Mesenchymal stem cell (in vitro differentiated cells and primary cell): ENCODE measurements around the gene SMPDL3B.

Experiments used
- DNase-seq: peaks from one replicate; pipeline ENCODE4 v3.0.0-alpha.2; 2013
- H2AFZ ChIP-seq: one replicate; pipeline ENCODE4 v1.6.1; 2013; ENCODE audit warnings: low read depth, mild to moderate bottlenecking, control low read depth, inconsistent platforms, low read length, moderate library complexity
- H2AK5ac ChIP-seq: 2 replicates; pipeline ENCODE4 v1.6.1; 2013; ENCODE audit warnings: low read length, moderate library complexity, mild to moderate bottlenecking, inconsistent platforms; ENCODE audit not compliant: severe bottlenecking
- H2BK120ac ChIP-seq: one replicate; pipeline ENCODE4 v1.6.1; 2013; ENCODE audit warnings: low read depth, mild to moderate bottlenecking, inconsistent platforms, low read length, moderate library complexity
- H2BK12ac ChIP-seq, 2 experiments: one replicate each; pipeline ENCODE4 v1.6.1; 2013; ENCODE audit warnings: inconsistent platforms in 2 of 2, low read length in 2 of 2, mild to moderate bottlenecking in 2 of 2, moderate library complexity in 2 of 2, control low read depth in 1 of 2
- H2BK15ac ChIP-seq: one replicate; pipeline ENCODE4 v1.6.1; 2013; ENCODE audit warnings: mild to moderate bottlenecking, low read depth, inconsistent platforms; ENCODE audit not compliant: poor library complexity, severe bottlenecking
- H2BK5ac ChIP-seq: 2 replicates; pipeline ENCODE4 v1.6.1; 2013; ENCODE audit warnings: low read depth, mild to moderate bottlenecking, low read length, control low read depth, inconsistent platforms; ENCODE audit not compliant: poor library complexity, severe bottlenecking
- H3K14ac ChIP-seq, 2 experiments: one replicate each; pipeline ENCODE4 v1.6.1; 2013; ENCODE audit warnings: inconsistent platforms in 2 of 2, low read length in 2 of 2, control low read depth in 1 of 2, mild to moderate bottlenecking in 1 of 2, moderate library complexity in 1 of 2
- H3K18ac ChIP-seq, 2 experiments: one replicate each; pipeline ENCODE4 v1.6.1; 2013; ENCODE audit warnings: inconsistent platforms in 2 of 2, low read length in 2 of 2, control low read depth in 1 of 2, low read depth in 1 of 2, mild to moderate bottlenecking in 1 of 2
- H3K23ac ChIP-seq, 2 experiments: one replicate each; pipeline ENCODE4 v1.6.1; 2013; ENCODE audit warnings: inconsistent platforms in 2 of 2, low read length in 2 of 2, mild to moderate bottlenecking in 2 of 2, moderate library complexity in 2 of 2, control low read depth in 1 of 2
- H3K27ac ChIP-seq: 2 replicates; pipeline ENCODE4 v1.5.1; 2013; ENCODE audit warnings: mild to moderate bottlenecking, moderate library complexity, low read length, control low read depth, inconsistent platforms; ENCODE audit not compliant: poor library complexity, severe bottlenecking
- H3K27me3 ChIP-seq, 2 experiments: 2 replicates each; pipeline versions ENCODE4 v1.6.1 to v1.7.0; 2013; ENCODE audit warnings: low read length in 2 of 2, mild to moderate bottlenecking in 2 of 2, moderate library complexity in 2 of 2, control low read depth in 1 of 2, inconsistent platforms in 1 of 2; ENCODE audit not compliant: control insufficient read depth in 1 of 2, insufficient read depth in 1 of 2
- H3K36me3 ChIP-seq, 2 experiments: 2 replicates each; pipeline versions ENCODE4 v1.6.1 to v1.7.0; 2013; ENCODE audit warnings: low read length in 2 of 2, control low read depth in 1 of 2, inconsistent platforms in 1 of 2, low read depth in 1 of 2, mild to moderate bottlenecking in 1 of 2; ENCODE audit not compliant: insufficient read depth in 2 of 2, control insufficient read depth in 1 of 2
- H3K4ac ChIP-seq, 2 experiments: one replicate each; pipeline ENCODE4 v1.6.1; 2013; ENCODE audit warnings: inconsistent platforms in 2 of 2, low read length in 2 of 2, mild to moderate bottlenecking in 2 of 2, moderate library complexity in 2 of 2, control low read depth in 1 of 2, low read depth in 1 of 2
- H3K4me1 ChIP-seq: 2 replicates; pipeline ENCODE4 v1.6.1; 2013; ENCODE audit warnings: low read depth, low read length, control low read depth; ENCODE audit not compliant: control insufficient read depth, insufficient read depth
- H3K4me2 ChIP-seq: 2 replicates; pipeline ENCODE4 v1.6.1; 2013; ENCODE audit warnings: low read length, mild to moderate bottlenecking, inconsistent platforms; ENCODE audit not compliant: poor library complexity, severe bottlenecking
- H3K4me3 ChIP-seq, 2 experiments: 2 replicates each; pipeline versions ENCODE4 v1.5.1 to v1.7.0; 2013; ENCODE audit warnings: low read length in 2 of 2, mild to moderate bottlenecking in 2 of 2, control low read depth in 1 of 2, low read depth in 1 of 2; ENCODE audit not compliant: insufficient read depth in 1 of 2
- H3K79me1 ChIP-seq: replicated peaks from 2 replicates; pipeline ENCODE4 v1.6.1; 2013; ENCODE audit warnings: mild to moderate bottlenecking, control low read depth, low read length, inconsistent platforms; ENCODE audit not compliant: poor library complexity, severe bottlenecking
- H3K9ac ChIP-seq: 2 replicates; pipeline ENCODE4 v1.7.0; 2013; ENCODE audit warnings: mild to moderate bottlenecking, low read length, moderate library complexity
- H3K9me3 ChIP-seq: 2 replicates; pipeline ENCODE4 v1.7.0; 2013; ENCODE audit warnings: mild to moderate bottlenecking, low read length; ENCODE audit not compliant: control insufficient read depth
- H4K8ac ChIP-seq: one replicate; pipeline ENCODE4 v1.6.1; 2013; ENCODE audit warnings: inconsistent platforms, mild to moderate bottlenecking, low read length, moderate library complexity
- H4K91ac ChIP-seq: one replicate; pipeline ENCODE4 v1.6.1; 2013; ENCODE audit warnings: mild to moderate bottlenecking, low read length, inconsistent platforms
- WGBS: methylation state at CpG from one replicate; pipeline ENCODE4 v1.1.7; 2013; ENCODE audit warnings: mixed read lengths; 5-methylcytosine and 5-hydroxymethylcytosine counted together

The SMPDL3B gene

GRCh38 chr1:27955076-27955475 lies 20.3 kb downstream of the SMPDL3B start:
- DNase-seq, result no peak
- H3K23ac ChIP-seq, result no peak overlapping the region
- no peak overlapping the region for H2BK5ac ChIP-seq
- peak overlapping the region; percentile 42 for H2BK120ac ChIP-seq
- H3K4me2 ChIP-seq, result no peak overlapping the region
- H3K27me3 ChIP-seq, result peaks cover 15 to 19% of the 10 kb centered on the region in 2 experiments
- WGBS, result 89% methylated on average over 6 of the region's 6 CpGs
- H4K8ac ChIP-seq, result no peak overlapping the region
- H3K79me1 ChIP-seq, result peaks cover under 1% of the 10 kb centered on the region
- no peak overlapping the region for H3K4me3 ChIP-seq
- no peak overlapping the region for H2BK15ac ChIP-seq
- no peaks in the 10 kb centered on the region for H3K9me3 ChIP-seq
- H3K14ac ChIP-seq, result no peak overlapping the region
- H3K36me3 ChIP-seq, result peaks cover 0 to 4% of the 10 kb centered on the region in 2 experiments
- peaks cover 7% of the 10 kb centered on the region for H3K4me1 ChIP-seq
- H3K18ac ChIP-seq, result no peak overlapping the region
- H2AFZ ChIP-seq, result no peak overlapping the region
- H4K91ac ChIP-seq, result no peak overlapping the region
- no peak overlapping the region for H2AK5ac ChIP-seq
- no peak overlapping the region for H3K27ac ChIP-seq
- no peak overlapping the region for H3K9ac ChIP-seq
- no peak overlapping the region for H3K4ac ChIP-seq
- no peak overlapping the region for H2BK12ac ChIP-seq

DNA sequence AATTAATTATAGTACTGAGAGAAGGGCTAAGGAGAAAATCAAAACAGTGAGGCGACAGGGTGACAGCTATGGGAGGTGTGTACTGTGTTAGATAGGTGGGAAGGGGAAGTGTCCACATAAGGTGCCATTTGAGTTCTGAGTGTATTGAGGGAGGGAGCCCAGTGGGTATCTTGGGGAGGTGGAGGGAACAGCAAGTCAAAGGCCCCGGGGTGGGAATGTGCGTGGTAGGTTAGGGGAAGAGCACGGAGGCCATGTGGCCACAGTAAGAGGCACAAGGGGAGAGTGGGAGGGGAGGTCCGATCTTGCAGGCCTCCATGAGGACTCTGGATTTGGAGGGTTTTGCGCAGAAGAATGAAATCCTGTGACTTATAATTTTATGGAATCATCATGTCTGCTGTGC lies 22.0 kb downstream of the SMPDL3B start:
- Histone ChIP-seq H3K36me3 (peaks cover 0 to 4% of the 10 kb centered on the region in 2 experiments), H3K27me3 (peaks cover 15 to 19% of the 10 kb centered on the region in 2 experiments), H3K9me3 (no peaks in the 10 kb centered on the region), H3K14ac (no peak overlapping the region), H2BK15ac (no peak overlapping the region), H3K79me1 (peaks cover 6% of the 10 kb centered on the region), H4K8ac (no peak overlapping the region), H3K23ac (no peak overlapping the region), H2AK5ac (no peak overlapping the region), H3K4me2 (no peak overlapping the region), H3K4me1 (peaks cover 22% of the 10 kb centered on the region), H3K9ac (no peak overlapping the region), H3K27ac (no peak overlapping the region), H3K4me3 (no peak overlapping the region), H2BK12ac (no peak overlapping the region), H2BK5ac (no peak overlapping the region), H4K91ac (no peak overlapping the region), H2BK120ac (no peak overlapping the region), H2AFZ (no peak overlapping the region), H3K4ac (no peak overlapping the region), H3K18ac (no peak overlapping the region)
- 96% methylated on average over 6 of the region's 6 CpGs for WGBS
- DNase-seq, result no peak

DNA sequence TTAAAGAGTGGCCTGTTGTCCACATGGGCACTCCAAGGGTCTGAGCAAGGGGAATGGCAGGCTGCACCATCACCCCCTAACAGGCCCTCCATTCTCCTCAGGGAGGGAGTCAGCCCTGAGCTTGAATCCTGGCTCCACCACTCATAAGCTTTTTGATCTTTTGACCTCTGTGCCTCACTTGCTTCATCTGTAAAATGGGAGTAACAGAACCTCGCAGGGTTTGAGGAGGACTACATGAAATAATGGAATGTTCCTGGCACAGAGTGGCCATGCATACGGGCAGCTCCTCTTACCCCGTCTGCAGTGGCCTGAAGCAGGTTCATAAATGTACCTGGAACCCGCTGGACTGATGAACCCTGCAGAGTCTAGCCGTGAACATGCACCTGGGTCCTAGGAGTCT lies 22.9 kb downstream of the SMPDL3B start:
- H3K4me3 ChIP-seq, result no peak overlapping the region
- no peak overlapping the region for H4K91ac ChIP-seq
- H3K27me3 ChIP-seq, result peaks cover 15 to 19% of the 10 kb centered on the region in 2 experiments
- no peak overlapping the region for H3K14ac ChIP-seq
- H2BK120ac ChIP-seq, result no peak overlapping the region
- no peak overlapping the region for H3K4ac ChIP-seq
- no peak overlapping the region for H3K18ac ChIP-seq
- H3K9me3 ChIP-seq, result no peaks in the 10 kb centered on the region
- H2AK5ac ChIP-seq, result no peak overlapping the region
- no peak overlapping the region for H3K23ac ChIP-seq
- H2BK12ac ChIP-seq, result no peak overlapping the region
- H2AFZ ChIP-seq, result no peak overlapping the region
- 95% methylated on average over 4 of the region's 5 CpGs for WGBS
- no peak overlapping the region for H2BK5ac ChIP-seq
- DNase-seq, result no peak
- H3K36me3 ChIP-seq, result peaks cover 0 to 4% of the 10 kb centered on the region in 2 experiments
- H3K9ac ChIP-seq, result no peak overlapping the region
- H3K4me2 ChIP-seq, result no peak overlapping the region
- peaks cover 9% of the 10 kb centered on the region for H3K79me1 ChIP-seq
- H4K8ac ChIP-seq, result no peak overlapping the region
- H3K27ac ChIP-seq, result no peak overlapping the region
- H2BK15ac ChIP-seq, result no peak overlapping the region
- peaks cover 23% of the 10 kb centered on the region for H3K4me1 ChIP-seq

GRCh38 chr1:27958513-27958912 lies 23.7 kb downstream of the SMPDL3B start:
- no peak overlapping the region for H2BK15ac ChIP-seq
- no peak overlapping the region for H3K23ac ChIP-seq
- no peak overlapping the region for H2AK5ac ChIP-seq
- peaks cover 5 to 9% of the 10 kb centered on the region in 2 experiments for H3K36me3 ChIP-seq
- no peak overlapping the region for H3K4me2 ChIP-seq
- peaks cover 23% of the 10 kb centered on the region for H3K4me1 ChIP-seq
- peak overlapping the region in 1 of 2 experiments; percentile 5 for H3K14ac ChIP-seq
- no peak overlapping the region for H2AFZ ChIP-seq
- no peak overlapping the region for H3K4ac ChIP-seq
- H4K8ac ChIP-seq, result no peak overlapping the region
- H2BK120ac ChIP-seq, result no peak overlapping the region
- DNase-seq, result no peak
- peaks cover 9% of the 10 kb centered on the region for H3K79me1 ChIP-seq
- H2BK5ac ChIP-seq, result no peak overlapping the region
- H3K27me3 ChIP-seq, result peaks cover 11 to 17% of the 10 kb centered on the region in 2 experiments
- no peak overlapping the region for H3K27ac ChIP-seq
- H3K4me3 ChIP-seq, result peak overlapping the region in 1 of 2 experiments; percentile 92
- 98% methylated on average over 26 of the region's 26 CpGs for WGBS
- H3K9ac ChIP-seq, result peak overlapping the region; percentile 95
- H2BK12ac ChIP-seq, result no peak overlapping the region
- no peaks in the 10 kb centered on the region for H3K9me3 ChIP-seq
- no peak overlapping the region for H3K18ac ChIP-seq
- no peak overlapping the region for H4K91ac ChIP-seq
